Measurements from ENCODE around the gene IP6K1. TPM values are rescaled to one million over a fixed set of nuclear protein-coding genes. Genes with fewer than 3 reads are reported as not detected.

Gene IP6K1
- total and polyA plus RNA-seq, 10 donors = 8.6 to 56.0 (median 46.4) TPM

DNA sequence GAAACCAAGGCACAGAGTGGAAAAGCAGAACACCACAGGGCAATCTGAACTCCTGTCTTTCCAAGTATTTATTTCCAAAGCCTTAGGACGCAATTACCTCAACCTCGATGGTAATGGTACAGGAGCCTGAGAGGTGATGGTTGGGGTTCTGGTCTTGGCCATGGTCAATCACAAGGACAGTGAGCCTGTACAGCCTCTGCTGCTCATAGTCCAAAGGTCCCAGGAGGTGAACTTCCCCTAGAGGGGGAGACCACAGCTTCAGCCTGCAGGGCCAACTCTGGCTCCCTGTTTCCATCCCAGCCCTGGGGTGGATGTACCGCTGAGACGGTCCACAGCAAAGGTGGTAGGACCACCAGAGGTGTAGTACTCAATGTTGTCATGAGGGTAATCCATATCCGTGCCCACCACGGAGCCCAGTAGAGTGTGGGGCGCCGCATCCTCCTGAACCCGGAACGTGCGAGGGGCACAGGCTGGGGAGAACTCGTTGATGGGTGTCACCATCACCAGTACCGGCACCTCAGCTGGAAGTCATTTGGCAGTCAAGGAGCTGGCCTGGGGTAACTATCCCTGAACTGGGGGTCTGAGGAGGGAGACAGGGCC is 7.2 kb upstream of the IP6K1 start:
- intact Hi-C loops (cut with DNase I; ENCODE audit: low total_unique reads) = no loop called here
- Histone ChIP-seq H3K9me3 (no peaks in the 10 kb centered on the region), H3K27me3 (replicated peaks in 1 of 7) (no peaks in the 10 kb centered on the region), H3K27ac (no peak overlapping the region), H3K4me3 (no peak overlapping the region), H3K36me3 (no peaks in the 10 kb centered on the region), H3K4me1 (peaks cover 0 to 6% (median 0%) of the 10 kb centered on the region in 6 donors)
- TF ChIP-seq POLR2AphosphoS5 (IDR thresholded peaks at IDR 0.05) = no peak
- peak; percentile 51 for DNase-seq
- WGBS, 5 donors = 93 to 97% (median 95%) methylated on average over 13 of the region's 13 CpGs

- Histone ChIP-seq H3K27me3 (replicated peaks in 1 of 7) (no peaks in the 10 kb centered on the region), H3K4me3 (no peak overlapping the region), H3K36me3 (no peaks in the 10 kb centered on the region), H3K27ac (no peak overlapping the region), H3K9me3 (no peaks in the 10 kb centered on the region), H3K4me1 (peaks cover 0 to 6% (median 0%) of the 10 kb centered on the region in 6 donors)
- intact Hi-C loops (cut with DNase I; ENCODE audit: low total_unique reads) = no loop called here
- peak; percentile 56 for DNase-seq
- WGBS, 5 donors = 89 to 94% (median 93%) methylated on average over 10 of the region's 10 CpGs
- TF ChIP-seq POLR2AphosphoS5 (IDR thresholded peaks at IDR 0.05) (no peak), POLR2A (IDR thresholded peaks at IDR 0.05) (no peak)
- TF ChIP-seq, protein P1, sequence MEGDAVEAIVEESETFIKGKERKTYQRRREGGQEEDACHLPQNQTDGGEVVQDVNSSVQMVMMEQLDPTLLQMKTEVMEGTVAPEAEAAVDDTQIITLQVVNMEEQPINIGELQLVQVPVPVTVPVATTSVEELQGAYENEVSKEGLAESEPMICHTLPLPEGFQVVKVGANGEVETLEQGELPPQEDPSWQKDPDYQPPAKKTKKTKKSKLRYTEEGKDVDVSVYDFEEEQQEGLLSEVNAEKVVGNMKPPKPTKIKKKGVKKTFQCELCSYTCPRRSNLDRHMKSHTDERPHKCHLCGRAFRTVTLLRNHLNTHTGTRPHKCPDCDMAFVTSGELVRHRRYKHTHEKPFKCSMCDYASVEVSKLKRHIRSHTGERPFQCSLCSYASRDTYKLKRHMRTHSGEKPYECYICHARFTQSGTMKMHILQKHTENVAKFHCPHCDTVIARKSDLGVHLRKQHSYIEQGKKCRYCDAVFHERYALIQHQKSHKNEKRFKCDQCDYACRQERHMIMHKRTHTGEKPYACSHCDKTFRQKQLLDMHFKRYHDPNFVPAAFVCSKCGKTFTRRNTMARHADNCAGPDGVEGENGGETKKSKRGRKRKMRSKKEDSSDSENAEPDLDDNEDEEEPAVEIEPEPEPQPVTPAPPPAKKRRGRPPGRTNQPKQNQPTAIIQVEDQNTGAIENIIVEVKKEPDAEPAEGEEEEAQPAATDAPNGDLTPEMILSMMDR (IDR thresholded peaks at IDR 0.05 in 8 of 11, conservative IDR thresholded peaks at IDR 0.05 in 3 of 11) = no peak
Observed at GRCh38 chr3:49792371-49793150, 6.2 kb upstream of the IP6K1 start.

DNA sequence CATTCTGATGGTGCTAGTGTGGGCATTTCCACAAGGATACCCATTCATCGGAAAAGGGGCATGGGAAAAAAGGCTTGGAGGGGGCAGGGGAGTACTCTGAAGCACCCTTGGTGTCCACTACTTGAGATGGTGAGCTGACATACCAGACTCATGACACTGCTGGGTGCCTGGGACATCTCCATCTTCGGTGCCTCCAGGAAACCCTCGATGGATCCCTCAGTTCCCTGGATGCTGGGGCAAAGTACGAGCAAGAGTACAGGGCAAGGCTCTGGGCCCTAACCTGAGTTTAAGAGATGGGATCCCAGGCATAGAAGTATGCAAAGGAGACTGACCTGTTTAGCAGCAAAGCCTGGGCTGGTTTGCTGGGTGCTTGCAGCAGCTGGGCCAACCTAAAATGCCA is 5.2 kb upstream of the IP6K1 start:
- intact Hi-C loops (cut with DNase I; ENCODE audit: low total_unique reads) = no loop called here
- DNase-seq = peak; percentile 41
- WGBS, 5 donors = 89 to 98% (median 98%) methylated on average over 4 of the region's 4 CpGs

DNA sequence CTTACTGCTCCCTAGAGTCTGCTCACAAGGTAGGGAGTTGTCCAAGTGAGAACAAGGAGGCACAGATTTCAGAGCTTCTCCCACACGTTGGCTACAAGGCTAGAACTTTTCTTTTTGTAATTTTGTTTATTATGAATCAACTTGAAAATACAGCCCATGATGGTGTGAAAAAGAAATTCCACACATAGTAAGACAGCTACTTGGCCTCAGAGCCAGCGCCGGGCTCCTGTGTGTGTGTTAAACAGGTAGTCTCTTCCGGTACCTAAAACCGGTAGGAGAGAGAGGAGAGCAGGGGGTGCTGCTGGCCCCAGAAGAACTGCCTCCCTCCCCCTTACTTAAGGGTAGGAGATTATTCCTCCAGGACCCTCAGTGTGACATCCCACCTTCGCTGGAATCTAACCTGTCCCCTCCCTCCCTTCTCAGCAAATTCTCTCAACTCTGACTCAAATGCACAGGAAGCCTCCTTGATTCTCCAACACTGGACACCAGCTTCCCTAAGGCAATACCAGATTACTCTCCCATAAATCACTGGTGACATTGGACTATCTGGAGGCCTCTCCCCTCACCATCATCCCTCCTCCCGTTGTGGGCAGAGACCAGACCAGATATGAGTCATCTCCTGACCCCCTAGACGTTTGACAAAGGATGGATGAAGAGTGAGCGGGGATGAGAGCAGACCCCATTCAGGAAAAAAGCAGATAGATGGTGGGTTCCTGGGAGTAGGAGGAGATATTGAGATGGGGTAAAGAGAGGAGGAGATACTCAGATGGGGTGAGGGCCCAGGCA is 4.5 kb upstream of the IP6K1 start:
- peak; percentile 51 for DNase-seq
- H3K4me3 ChIP-seq = no peak overlapping the region
- no peaks in the 10 kb centered on the region for H3K36me3 ChIP-seq
- peaks cover 6 to 16% (median 10%) of the 10 kb centered on the region in 6 donors for H3K4me1 ChIP-seq
- no peak for TF ChIP-seq POLR2AphosphoS5 (IDR thresholded peaks at IDR 0.05)
- TF ChIP-seq, protein P1 (IDR thresholded peaks at IDR 0.05 in 8 of 11, conservative IDR thresholded peaks at IDR 0.05 in 3 of 11) = no peak
- no peak for TF ChIP-seq POLR2A (IDR thresholded peaks at IDR 0.05)
- 59 to 73% (median 64%) methylated on average over 9 of the region's 9 CpGs for WGBS, 5 donors
- H3K27ac ChIP-seq = no peak overlapping the region
- intact Hi-C loops (cut with DNase I; ENCODE audit: low total_unique reads) = no loop called here
- H3K9me3 ChIP-seq = no peaks in the 10 kb centered on the region
- no peaks in the 10 kb centered on the region for H3K27me3 ChIP-seq (replicated peaks in 1 of 7)

More for the DNA sequence above, 5.2 kb upstream of the IP6K1 start:
- H3K27me3 ChIP-seq (replicated peaks in 1 of 7) = no peaks in the 10 kb centered on the region
- H3K9me3 ChIP-seq = no peaks in the 10 kb centered on the region
- TF ChIP-seq POLR2A (IDR thresholded peaks at IDR 0.05) (no peak), POLR2AphosphoS5 (IDR thresholded peaks at IDR 0.05) (no peak)
- TF ChIP-seq, protein P1 (IDR thresholded peaks at IDR 0.05 in 8 of 11, conservative IDR thresholded peaks at IDR 0.05 in 3 of 11) = no peak
- H3K36me3 ChIP-seq = no peaks in the 10 kb centered on the region
- peaks cover 6 to 16% (median 9%) of the 10 kb centered on the region in 6 donors for H3K4me1 ChIP-seq
- no peak overlapping the region for H3K4me3 ChIP-seq
- H3K27ac ChIP-seq = no peak overlapping the region
